ENCODE results near the gene EXOC8. TPM values are rescaled to one million over a fixed set of nuclear protein-coding genes. Genes with fewer than 3 reads are reported as not detected.

The EXOC8 gene
- total RNA-seq, result 11.3 TPM
- long read RNA-seq, full-length matches to known transcripts, result 3 of 3 reads
- long read RNA-seq, partial matches to known transcripts, result 0 of 3 reads
- long read RNA-seq, other reads (novel, unspliced or antisense), result 0 of 3 reads

GRCh38 chr1:231337472-231338269 is at the start of gene EXOC8:
TSS of gene EXOC8 (minus strand) at chr1:231337852. CDS start at chr1:231337745, 107 bp downstream.
- DNase-seq (ENCODE audit: missing footprints) (peak; percentile 95), ATAC-seq (peak; percentile 97)
- intact Hi-C loops (cut with DNase I), result loop anchor here (1.0 to 2.0 kb wide), 2 partner anchors 59 to 96 kb away; partner anchors contain the start of gene GNPAT

GRCh38 chr1:231386466-231386865 is 48.8 kb upstream of the EXOC8 start:
- DNase-seq (ENCODE audit: missing footprints), result no peak
- no peak for ATAC-seq
- intact Hi-C loops (cut with DNase I), result no loop called here

- intact Hi-C loops (cut with DNase I), result no loop called here
- peak; percentile 4 for ATAC-seq
- DNase-seq (ENCODE audit: missing footprints), result no peak
These were observed 47.7 kb upstream of the EXOC8 start for GRCh38 chr1:231385416-231385748.

- ATAC-seq, result peak; percentile 11
- DNase-seq (ENCODE audit: missing footprints), result peak; percentile 22
- intact Hi-C loops (cut with DNase I), result no loop called here
These were observed 47.2 kb upstream of the EXOC8 start for GRCh38 chr1:231384696-231385415.

- ATAC-seq, result no peak
These were observed 45.7 kb upstream of the EXOC8 start for GRCh38 chr1:231383159-231383860.

GRCh38 chr1:231382426-231382825 is 44.8 kb upstream of the EXOC8 start:
- intact Hi-C loops (cut with DNase I), result no loop called here
- ATAC-seq (no peak), DNase-seq (ENCODE audit: missing footprints) (peak; percentile 16)

More at GRCh38 chr1:231383159-231383860, 45.7 kb upstream of the EXOC8 start:
- no peak for DNase-seq (ENCODE audit: missing footprints)
- intact Hi-C loops (cut with DNase I), result no loop called here

GRCh38 chr1:231381729-231382128 is 44.1 kb upstream of the EXOC8 start:
- ATAC-seq (no peak), DNase-seq (ENCODE audit: missing footprints) (no peak)
- intact Hi-C loops (cut with DNase I), result no loop called here

- ATAC-seq, result no peak
- intact Hi-C loops (cut with DNase I), result loop anchor here (5.0 kb wide), 1 partner anchor 35 kb away; no protein-coding TSS in a partner anchor
These were observed 39.4 kb upstream of the EXOC8 start for GRCh38 chr1:231376875-231377549.

GRCh38 chr1:231376101-231376500 is 38.4 kb upstream of the EXOC8 start:
- intact Hi-C loops (cut with DNase I), result loop anchor here (5.0 kb wide), 1 partner anchor 36 kb away; no protein-coding TSS in a partner anchor
- DNase-seq (ENCODE audit: missing footprints), result no peak
- ATAC-seq, result no peak

More at GRCh38 chr1:231376875-231377549, 39.4 kb upstream of the EXOC8 start:
- peak; percentile 48 for DNase-seq (ENCODE audit: missing footprints)

GRCh38 chr1:231374394-231374793 is 36.7 kb upstream of the EXOC8 start:
- DNase-seq (ENCODE audit: missing footprints) (no peak), ATAC-seq (no peak)
- intact Hi-C loops (cut with DNase I), result no loop called here

GRCh38 chr1:231372501-231372900 is 34.8 kb upstream of the EXOC8 start:
- DNase-seq (ENCODE audit: missing footprints), result no peak
- intact Hi-C loops (cut with DNase I), result no loop called here
- ATAC-seq, result no peak

GRCh38 chr1:231369282-231369681 is 31.6 kb upstream of the EXOC8 start:
- DNase-seq (ENCODE audit: missing footprints), result no peak
- ATAC-seq, result no peak
- intact Hi-C loops (cut with DNase I), result no loop called here

- DNase-seq (ENCODE audit: missing footprints) (no peak), ATAC-seq (no peak)
- intact Hi-C loops (cut with DNase I), result no loop called here
These were observed 26.5 kb upstream of the EXOC8 start for GRCh38 chr1:231364192-231364591.

- DNase-seq (ENCODE audit: missing footprints) (no peak), ATAC-seq (no peak)
- intact Hi-C loops (cut with DNase I), result no loop called here
These were observed 26.0 kb upstream of the EXOC8 start for GRCh38 chr1:231363624-231364023.

- DNase-seq (ENCODE audit: missing footprints) (no peak), ATAC-seq (peak; percentile 42)
- intact Hi-C loops (cut with DNase I), result no loop called here
These were observed 24.7 kb upstream of the EXOC8 start for GRCh38 chr1:231362325-231362724.

GRCh38 chr1:231359113-231359512 is 21.5 kb upstream of the EXOC8 start:
- no peak for DNase-seq (ENCODE audit: missing footprints)
- intact Hi-C loops (cut with DNase I), result loop anchor here (2.0 to 5.0 kb wide), 2 partner anchors 62 to 168 kb away; partner anchors contain the start of gene TSNAX

GRCh38 chr1:231357831-231358354 is 20.2 kb upstream of the EXOC8 start:
- intact Hi-C loops (cut with DNase I), result loop anchor here (1.0 to 5.0 kb wide), 3 partner anchors 63 to 232 kb away; partner anchors contain the start of gene TSNAX
- ATAC-seq (peak; percentile 72), DNase-seq (ENCODE audit: missing footprints) (no peak)

More at GRCh38 chr1:231359113-231359512, 21.5 kb upstream of the EXOC8 start:
- peak; percentile 73 for ATAC-seq

GRCh38 chr1:231357187-231357772 is 19.6 kb upstream of the EXOC8 start:
- DNase-seq (ENCODE audit: missing footprints) (no peak), ATAC-seq (no peak)

More at GRCh38 chr1:231357187-231357772, 19.6 kb upstream of the EXOC8 start:
- intact Hi-C loops (cut with DNase I), result loop anchor here (5.0 kb wide), 1 partner anchor 170 kb away; the partner anchor contains the start of gene TSNAX
